DMS 273 (cell line): Measurements from ENCODE around the gene KNTC1.
"Not testable (repeated sequence)": the region's sequence is repeated elsewhere in the genome, so short reads cannot be mapped to it uniquely, and the experiment has no call there.

Experiments used
- DNase-seq: peaks from one replicate; lab custom pipeline; 2025; ENCODE audit not compliant: unreplicated experiment; lab: John Stamatoyannopoulos, UW

Gene KNTC1

GRCh38 chr12:122558745-122559641, 31.9 kb downstream of the KNTC1 start:
- no peak for DNase-seq

GRCh38 chr12:122560138-122560537, 33.1 kb downstream of the KNTC1 start:
- no peak for DNase-seq

DNA sequence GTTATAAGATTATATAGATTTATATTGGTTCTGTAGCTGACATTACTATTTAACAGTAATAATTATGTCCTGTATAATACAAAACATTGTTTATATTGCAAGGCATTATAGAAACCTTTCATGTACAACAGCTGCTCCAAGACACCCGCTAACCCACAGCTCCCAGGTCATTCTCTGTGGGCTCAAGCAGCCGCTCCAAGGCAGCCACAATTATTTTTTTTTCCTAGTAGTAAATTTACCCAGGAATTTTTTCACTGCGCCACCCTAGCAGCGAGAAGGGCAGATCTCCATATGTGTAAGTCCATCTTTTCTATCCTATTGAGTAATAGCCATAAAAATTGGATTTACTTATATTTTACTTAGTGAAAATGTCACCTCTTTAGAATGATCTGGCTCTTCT, 36.3 kb downstream of the KNTC1 start:
- DNase-seq = no peak

DNA sequence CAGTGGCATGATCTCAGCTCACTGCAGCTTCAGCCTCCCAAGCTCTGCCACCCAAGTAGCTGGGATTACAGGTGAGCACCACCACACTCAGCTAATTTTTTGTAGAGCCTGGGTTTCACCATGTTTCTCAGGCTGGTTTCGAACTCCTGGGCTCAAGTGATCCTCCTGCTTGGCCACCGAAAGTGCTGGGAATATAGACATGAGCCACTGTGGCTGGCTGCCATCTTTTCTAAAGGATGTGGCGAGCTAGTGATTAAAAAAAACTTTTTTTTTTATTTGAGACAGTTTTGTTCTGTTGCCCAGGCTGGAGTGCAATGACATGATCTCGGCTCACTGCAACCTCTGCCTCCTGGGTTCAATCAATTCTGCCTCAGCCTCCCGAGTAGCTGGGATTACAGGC, 39.8 kb downstream of the KNTC1 start:
- not testable (repeated sequence) for DNase-seq

DNA sequence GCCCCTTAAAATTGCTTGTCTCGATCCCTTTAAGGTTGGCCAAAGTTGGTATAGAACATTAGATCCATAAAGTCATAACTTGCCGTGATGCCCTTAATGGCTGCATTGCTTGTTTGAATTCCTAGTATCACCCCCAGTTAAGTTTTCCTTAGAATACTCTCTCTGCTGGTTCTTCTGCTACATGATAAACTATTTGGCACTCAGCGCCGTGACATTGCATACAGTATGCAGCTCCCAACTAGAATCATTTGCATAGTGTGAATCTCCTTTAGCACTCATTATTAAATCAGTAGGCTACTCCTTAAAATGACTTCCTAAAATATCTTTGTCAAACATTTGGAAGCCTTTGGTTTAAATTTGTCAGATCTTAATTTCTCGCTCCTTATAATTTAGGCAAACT, 42.2 kb downstream of the KNTC1 start:
- no peak for DNase-seq

DNA sequence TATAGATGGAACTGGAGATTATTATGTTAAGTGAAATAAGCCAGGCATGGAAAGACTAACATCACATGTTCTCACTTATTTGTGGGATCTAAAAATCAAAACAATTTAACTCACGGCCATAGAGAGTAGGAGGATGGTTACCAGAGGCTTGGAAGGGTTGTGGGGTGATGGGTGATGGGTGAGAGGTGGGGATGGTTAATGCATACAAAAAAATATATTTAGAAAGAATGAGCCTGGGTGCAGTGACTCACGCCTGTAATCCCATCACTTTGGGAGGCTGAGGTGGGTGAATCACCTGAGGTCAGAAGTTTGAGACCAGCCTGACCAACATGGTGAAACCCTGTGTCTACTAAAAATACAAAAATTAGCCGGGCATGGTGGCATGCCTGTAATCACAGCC, 43.0 kb downstream of the KNTC1 start:
- DNase-seq = not testable (repeated sequence)

DNA sequence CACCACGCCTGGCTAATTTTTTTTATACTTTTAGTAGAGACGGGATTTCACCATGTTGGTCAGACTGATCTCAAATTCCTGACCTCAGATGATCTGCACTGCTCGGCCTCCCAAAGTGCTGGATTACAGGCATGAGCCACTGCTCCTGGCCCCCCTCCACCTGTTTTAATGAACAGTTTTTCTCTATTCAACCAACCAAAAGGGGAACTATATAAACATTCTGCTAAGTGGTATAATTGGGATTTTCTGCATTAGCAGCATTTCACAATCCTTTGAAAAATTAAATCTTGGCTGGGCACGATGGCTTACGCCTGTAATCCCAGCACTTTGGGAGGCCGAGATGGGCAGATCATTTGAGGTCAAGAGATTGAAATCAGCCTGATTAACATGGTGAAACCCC, 44.8 kb downstream of the KNTC1 start:
- DNase-seq = no peak

DNA sequence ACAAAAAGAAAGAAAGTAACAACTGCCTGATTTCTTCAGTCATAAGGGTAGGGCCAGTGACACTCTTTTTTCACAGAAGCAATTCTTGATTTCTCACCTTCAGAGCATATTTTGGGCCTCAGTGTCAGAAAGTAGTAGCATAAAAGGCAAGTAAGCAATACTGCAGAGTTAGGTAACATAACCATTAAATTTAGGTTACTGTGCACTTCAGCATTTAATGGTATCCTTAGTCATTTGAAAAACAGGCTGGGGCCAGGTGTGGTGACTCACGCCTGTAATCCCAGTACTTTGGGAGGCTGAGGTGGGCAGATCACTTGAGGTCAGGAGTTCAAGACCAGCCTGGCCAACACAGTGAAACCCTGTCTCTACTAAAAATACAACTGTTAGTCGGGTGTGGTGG, 56.2 kb downstream of the KNTC1 start:
- not testable (repeated sequence) for DNase-seq

GRCh38 chr12:122584177-122584863, 57.3 kb downstream of the KNTC1 start:
- DNase-seq = no peak

DNA sequence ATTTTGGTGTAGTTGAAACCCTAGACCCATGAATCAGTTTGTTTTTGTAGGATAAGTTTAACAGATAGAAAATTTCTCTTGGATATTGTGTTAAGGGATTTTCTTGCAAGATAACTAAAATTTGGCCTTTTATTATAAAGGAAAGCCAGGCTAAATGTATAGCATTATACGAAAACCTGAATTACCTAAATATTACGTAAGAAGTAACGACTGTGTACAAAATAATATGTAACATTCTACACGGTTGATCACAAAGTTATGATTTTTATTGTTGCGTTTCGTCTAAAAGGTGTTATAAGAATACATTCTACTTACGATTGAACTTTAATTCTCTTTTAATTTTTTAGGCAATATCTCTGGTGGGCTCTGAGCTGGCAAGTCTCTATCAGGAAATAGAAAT, 63.9 kb downstream of the KNTC1 start:
- no peak for DNase-seq

- DNase-seq = not testable (repeated sequence)
Measured at GRCh38 chr12:122591966-122592365, 64.9 kb downstream of the KNTC1 start.

DNA sequence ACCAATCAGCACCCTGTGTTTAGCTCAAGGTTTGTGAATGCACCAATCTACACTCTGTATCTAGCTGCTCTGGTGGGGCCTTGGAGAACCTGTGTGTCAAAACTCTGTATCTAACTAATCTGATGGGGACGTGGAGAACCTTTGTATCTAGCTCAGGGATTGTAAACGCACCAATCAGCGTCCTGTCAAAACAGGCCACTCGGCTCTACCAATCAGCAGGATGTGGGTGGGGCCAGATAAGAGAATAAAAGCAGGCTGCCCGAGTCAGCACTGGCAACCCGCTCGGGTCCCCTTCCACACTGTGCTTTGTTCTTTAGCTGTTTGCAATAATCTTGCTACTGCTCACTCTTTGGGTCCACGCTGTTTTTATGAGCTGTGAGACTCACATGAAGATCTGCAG, 65.5 kb downstream of the KNTC1 start:
- not testable (repeated sequence) for DNase-seq

- DNase-seq = no peak
Measured at GRCh38 chr12:122593910-122594309, 66.9 kb downstream of the KNTC1 start.

- DNase-seq = no peak
Measured at GRCh38 chr12:122596838-122597237, 69.8 kb downstream of the KNTC1 start.

DNA sequence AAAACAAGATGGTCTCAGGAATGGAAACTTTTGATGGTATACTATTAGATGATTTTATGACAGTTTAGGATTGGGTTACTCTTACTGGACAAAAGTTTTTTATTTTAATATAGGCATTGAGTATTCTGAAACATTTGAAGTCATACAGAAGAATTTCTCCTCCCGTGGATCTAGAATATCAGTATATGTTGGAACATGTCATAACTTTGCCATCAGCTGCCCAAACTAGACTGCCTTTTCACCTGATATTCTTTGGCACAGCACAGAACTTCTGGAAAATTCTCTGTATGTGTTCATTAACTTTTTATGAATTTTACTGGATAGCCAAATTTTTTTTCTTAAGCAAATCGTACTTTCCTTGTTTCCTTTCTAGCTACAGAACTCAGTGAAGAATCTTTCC, 75.4 kb downstream of the KNTC1 start:
- DNase-seq = no peak

DNA sequence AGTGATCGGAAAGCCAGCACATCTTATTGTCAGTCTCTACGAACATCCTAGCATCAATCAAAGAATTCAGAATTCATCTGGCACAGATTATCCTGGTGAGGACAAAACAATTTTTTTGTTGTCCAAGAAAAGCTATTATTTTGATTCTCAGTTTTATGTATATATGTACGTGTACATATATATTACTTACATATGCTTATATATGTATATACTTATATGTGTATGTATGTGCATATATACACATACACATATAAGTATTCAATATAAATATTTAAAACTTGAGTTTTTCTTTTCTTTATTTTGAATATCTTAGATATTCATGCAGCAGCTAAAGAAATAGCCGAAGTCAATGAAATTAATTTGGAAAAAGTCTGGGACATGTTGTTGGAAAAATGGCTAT, 77.9 kb downstream of the KNTC1 start:
- DNase-seq = no peak

GRCh38 chr12:122609732-122610131, 82.7 kb downstream of the KNTC1 start:
- DNase-seq = no peak

- DNase-seq = no peak
Measured at GRCh38 chr12:122610207-122610606, 83.2 kb downstream of the KNTC1 start.

GRCh38 chr12:122610911-122611310, 83.9 kb downstream of the KNTC1 start:
- DNase-seq = no peak

- DNase-seq = no peak
Measured at GRCh38 chr12:122614839-122615238, 87.8 kb downstream of the KNTC1 start.

DNA sequence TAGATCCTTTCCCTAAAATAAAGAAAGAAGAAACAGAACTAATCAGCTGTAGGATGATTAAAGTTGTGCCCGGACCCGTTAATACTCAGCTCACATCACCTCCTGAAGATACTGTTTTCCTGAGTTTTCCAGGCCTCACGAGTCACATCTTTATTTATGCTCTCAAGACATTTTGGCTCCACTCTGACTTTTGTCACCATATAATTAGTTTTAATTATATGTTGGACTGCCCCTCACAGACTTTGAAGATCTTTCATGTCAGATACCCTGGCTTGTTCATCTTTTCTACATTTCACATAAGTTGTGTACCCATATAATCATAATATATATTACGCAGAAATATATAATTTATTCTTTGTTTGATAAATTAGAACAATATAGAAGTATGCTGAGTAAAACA, 88.7 kb downstream of the KNTC1 start:
- DNase-seq = no peak

DNA sequence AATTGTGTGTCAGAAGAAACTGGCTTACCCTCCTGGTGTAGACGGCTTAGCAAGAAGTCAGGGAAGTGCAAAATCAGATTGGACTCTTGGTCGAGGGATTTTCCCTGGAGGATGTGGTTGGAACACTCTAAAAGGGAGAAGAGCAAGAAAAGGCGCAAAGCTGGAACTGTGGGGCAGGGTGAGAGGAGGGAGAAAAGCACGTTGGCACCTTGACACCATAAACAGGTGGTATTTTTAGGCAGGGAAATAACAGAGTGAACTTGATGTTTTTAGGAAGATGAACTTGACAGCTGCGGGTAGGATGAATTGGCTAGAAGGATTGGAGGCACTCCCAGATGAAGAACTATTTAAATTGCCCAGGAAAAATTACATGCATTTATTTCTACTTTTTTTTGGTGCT, 108.4 kb downstream of the KNTC1 start:
- no peak for DNase-seq
